Activated CD8-positive, alpha-beta memory T cell treated with anti-CD3 and anti-CD28 coated beads for 4 hours (primary cell): ENCODE results near the gene CCDC24.

Experiments
- DNase-seq, 2 donors: peaks; one replicate each; pipeline ENCODE4 v3.0.0-alpha.2; 2020; ENCODE audit warnings: low read depth in 2 of 2

CCDC24 gene

DNA sequence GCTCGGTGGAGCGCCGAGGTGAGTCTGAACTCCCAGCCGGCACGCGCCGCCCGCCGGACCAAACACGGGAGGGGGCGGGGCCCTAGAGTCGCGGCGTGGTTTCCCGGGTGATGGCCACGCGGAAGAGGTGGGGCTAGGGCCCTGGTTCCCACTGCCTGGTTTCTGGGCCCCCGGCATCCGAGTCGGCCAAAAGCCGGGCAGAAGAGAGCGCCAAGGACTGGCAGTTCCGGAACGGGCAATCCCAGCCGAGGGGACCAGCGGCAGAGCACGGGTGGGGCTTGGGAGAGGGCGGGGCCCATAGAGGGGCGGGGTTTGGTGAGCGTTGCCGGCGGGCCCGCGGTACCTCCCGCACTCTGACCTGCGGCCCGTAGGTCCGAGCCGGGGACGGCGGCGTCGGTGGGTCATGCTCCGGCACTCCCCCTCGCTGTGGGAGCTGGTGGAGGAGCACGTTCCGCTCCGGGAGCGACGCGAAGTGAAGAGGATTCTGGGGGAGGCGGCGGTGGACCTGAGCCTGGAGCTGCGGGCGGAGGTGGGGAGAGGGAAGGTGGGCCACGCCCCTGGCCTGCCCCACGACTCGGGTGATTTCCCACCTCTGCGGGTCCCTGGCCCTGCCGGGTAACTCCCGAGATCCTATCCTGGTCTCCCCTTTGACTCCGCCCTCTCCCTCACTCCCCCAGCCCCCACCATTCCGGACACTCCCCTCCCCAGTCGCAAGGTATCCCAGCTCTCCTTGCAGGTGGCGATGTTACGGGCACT is at the start of gene CCDC24:
CCDC24 (plus strand) TSS at position 124 of the 756 bp plus-strand sequence; CDS start at position 404, 280 bp downstream.
- DNase-seq = peak; percentile 38 to 59

DNA sequence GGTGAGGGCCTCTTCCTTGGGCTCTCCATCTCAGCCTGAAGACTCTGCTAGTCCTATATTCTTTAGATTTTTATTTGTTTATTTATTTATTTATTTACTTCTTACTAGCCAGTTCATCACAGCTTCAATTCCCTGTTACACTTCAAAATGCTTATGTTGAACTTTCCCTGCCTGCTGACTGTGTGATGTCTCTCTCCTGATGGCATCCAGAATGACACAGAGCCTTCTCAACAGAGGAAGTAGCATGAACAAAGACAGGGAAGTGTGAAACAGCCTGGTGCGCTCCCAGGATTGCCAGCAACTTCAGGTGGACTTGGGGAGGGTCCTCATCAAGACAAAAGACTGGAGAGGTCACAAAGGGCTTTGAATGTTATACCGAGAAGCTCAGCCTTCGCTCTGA is 49.0 kb upstream of the CCDC24 start:
- DNase-seq = no peak

DNA sequence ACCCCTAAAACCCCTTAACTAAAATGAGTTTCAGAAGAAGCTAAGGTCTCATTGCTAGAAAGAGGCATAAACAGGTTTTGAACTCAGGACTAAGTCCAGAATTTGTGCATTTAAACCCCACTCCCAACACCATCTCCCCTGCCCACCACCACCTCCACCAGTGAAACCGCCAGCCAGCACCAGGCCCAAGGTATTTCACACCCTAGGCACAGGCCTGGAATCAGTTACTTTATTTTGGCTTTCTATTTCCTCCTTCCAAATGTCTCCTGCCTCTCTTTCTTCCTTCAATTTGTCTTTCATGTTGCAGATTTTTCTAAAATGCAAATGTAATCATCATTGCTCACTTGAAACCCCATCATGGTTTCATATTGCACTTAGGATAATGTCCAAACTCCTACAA is 46.5 kb upstream of the CCDC24 start:
- no peak for DNase-seq

DNA sequence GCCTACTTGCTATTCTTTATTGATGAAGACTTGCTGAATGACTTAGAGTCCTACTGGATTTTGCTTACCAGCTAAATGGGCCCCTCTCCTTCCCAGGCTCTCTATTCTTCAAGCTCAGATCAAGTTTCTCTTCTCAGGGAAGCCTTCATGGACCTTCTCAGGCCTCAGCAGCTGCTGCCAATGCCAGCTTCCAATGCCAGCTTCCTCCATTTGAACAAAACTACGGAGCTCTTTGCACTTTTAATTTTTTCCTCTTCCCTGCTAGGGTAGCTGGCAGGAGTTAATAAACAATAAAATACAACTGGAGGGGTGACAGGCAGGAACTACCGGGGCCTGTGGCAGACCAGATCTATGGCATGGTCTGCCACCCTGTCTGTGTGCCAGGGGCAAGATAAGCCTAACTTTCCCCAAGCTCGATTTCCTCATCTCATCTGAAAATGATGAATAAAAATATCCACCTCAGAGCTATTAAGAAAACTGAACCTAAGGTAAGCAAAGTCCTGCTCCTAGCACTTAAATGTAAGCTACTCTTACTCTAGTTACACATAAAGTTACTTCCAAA is 45.6 kb upstream of the CCDC24 start:
- no peak for DNase-seq

DNA sequence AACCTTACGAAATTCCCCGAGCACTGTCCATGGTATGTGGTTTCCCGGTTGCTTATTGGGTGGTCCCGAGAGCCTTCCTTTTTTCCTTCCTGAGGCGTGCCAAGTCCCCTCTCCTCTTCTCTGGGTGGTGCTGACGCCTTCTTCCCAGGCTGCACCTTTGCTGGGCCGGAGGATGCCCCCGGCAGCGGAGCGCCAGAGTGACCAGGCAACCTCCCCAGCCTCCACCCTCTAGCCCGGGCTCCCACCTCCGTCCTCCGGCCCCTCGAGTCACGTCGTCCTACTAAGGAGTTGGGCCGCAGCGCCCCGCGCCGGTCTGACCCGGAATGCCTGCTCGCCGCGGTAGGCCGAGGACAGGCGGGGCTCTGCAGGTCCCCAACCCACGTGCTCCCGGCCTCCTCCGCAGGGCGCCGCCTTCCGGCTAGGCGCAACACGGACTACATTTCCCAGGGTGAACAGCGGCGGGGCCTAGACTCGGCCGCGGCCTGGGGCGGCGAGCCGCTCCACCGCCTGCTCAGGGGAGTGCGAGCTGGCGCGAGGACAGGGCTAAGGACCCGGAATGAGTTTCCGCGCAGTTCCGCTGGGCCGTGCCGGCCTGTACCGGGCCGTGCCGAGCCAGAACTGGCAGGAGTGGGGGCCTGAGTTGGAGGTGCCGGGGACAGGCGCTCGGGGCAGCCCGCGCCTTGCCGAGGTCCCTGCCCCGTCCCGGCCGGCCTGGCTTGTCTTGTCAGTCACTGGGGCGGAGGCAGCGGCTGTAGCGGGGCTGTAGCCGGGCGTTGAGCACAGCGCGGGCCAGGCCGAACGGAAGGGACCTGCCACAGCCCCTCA is 45.0 kb upstream of the CCDC24 start, which contains the start of gene IPO13:
IPO13 (plus strand) TSS at position 715 of the 825 bp plus-strand sequence. CDS start 651 bp downstream, outside the sequence.
- peak; percentile 89 to 90 for DNase-seq

DNA sequence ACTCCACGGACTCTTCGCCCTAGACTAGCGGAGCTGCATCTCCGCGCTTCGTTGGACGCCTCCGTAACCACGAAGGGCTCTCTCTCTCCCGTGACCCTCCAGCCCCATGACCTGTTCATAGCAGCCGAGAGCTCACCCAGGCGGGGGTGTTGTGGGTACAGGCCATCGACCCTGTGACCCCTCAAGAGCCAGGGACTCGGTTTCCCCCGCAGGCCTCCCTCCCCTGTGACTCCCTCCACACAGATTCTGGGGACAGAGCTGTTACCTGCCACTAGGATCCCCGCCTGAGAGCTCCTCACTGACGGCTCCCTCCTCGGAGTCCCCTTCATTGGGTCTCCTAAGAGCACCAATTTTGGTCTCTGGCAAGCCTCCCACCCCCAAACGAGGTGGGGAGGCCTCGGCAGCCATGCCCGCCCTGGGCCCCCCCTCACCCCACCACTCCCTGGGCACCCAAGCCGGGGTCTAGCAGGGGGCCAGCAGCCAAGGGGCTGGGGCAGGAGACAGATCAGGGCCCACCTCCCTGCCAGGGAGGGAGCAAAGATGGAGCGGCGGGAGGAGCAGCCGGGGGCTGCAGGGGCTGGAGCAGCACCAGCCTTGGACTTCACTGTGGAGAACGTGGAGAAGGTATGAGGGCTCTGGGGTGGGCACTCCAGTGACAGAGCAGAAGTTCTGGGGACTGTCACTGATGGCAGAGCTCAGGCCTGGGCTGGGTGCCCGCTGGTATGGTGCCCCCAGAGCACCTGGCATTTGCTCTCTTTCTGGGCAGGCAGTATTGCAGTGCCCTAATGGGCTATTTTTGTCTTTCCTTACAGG is 44.1 kb upstream of the CCDC24 start:
- DNase-seq = no peak

DNA sequence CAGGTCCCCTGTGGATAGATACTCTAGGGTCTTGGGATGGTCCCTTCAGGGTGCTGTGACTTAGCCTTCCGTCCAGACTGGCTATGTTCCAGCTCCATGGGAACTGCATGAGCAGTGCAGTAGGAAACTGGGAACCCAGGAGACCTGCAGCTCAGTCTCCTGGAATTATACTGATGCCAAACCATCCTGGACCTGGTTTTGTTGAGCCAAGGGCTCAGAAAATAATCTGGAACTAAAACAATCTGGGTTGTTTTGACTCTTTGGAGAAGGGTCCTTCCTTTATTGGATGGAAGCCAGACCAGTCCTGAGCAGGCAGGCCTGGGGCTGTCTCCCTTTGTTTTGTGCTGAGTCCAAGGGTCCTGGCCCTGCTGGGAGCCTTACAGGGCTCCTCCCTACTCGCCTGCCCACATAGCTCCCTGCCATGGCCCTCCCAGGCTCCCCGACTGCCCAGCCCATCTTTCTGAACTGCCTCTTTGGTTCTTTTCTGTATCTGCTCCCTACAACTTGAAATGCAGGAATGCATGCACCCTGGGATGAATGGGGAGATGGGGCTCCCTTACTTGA is 43.4 kb upstream of the CCDC24 start:
- DNase-seq = no peak

DNA sequence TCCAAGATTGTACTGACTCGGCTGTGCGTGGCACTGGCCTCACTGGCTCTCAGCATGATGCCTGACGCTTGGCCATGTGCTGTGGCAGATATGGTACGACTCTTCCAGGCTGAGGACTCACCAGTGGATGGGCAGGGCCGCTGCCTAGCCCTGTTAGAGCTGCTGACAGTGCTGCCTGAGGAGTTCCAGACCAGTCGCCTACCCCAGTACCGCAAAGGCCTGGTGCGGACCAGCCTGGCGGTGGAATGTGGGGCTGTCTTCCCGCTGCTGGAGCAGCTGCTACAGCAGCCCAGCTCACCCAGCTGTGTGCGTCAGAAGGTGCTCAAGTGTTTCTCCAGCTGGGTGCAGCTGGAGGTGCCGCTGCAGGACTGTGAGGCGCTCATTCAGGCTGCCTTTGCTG is 41.7 kb upstream of the CCDC24 start:
- DNase-seq = no peak

DNA sequence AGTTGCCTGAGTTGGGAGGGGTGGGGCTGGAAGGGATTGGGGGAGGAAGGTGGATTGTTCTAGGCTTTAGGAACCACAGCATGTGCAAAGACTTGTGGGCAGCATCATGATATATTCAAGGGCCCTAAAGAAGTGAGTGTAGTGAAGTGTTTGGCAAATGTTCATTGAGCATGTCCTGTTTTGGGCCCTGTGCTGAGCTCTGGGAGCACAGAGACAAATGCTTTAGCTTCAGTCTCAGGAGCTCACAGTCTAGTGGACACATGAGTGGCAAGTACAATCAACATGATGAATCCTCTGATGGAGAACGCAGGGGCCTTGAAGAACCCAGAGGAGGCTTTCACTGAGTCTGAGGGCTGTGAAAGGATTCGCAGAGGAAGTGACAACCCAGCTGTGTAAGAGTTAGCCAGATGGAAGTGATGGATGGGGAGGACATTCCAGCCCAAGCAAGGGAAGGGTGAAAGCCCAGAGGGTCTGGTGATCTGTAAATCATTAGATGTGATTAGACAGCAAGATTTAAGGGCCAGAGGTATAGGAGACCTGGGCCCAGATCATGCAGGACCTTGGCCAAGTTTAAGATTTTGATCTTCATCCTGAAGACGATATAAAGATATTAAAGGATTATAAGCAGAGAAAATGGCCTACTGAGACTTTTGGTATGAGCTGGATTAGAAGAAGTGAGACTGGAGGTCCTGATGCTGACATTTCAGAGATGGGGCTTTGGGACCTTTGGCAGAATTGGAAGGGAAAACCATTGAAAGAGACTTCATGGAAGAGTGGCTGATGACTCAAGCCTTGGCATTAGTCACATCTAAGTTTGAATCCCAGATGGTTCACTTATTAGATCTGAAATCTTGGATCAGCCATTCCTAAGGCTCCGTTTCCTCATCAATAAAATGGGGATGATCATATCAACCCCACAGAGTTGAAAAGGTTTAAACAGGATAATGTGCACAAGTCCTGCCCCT is 40.1 kb upstream of the CCDC24 start:
- no peak for DNase-seq

DNA sequence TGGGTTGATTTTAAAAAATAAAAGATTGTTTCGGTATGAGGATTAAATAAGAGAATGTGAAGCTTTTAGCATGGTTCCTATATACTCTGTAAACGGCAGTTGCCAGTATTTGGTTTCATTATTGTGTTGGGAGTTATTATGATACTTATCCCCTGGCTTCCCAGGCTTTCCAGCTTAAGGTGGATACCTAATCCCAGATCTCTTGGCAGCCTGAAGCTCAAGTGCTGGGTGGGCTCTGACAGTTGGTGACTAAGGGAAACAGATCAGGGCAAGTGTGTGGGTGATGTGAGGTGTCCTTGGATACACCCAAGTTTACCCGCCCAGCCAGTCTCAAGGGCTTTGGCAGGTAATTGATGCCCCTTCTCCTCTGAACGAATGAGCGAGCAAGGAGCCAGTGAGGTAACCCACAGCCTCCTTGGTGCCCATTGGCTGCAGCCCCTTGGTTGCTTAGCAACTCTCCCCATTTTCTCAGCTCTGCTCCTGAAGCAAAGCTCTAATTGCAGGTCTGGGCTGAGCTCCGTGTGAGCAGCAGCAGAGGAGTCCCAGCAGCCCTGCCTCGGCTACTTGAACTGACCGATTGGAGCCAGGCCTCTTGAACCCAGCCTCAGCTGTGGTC is 38.6 kb upstream of the CCDC24 start:
- no peak for DNase-seq

DNA sequence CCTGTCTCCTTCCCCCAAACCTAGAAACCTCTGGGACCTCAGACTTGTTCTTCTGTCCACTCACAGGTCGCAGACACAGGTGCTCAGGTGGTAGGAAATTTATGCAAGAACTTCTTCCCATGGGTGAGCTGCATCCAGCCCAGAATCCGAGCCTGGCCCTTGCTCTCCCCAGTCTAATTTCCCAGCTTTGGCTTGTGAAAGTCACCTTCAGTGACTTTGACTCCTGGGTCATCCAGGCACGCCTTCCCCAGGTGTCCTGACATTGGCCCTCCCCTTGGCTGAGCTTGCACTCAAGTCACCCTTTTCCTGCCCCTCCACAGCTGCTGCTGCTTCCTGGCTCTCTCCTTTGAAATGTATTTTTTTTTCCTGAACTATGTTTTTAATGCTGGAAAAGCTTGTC is 38.0 kb upstream of the CCDC24 start:
- DNase-seq = no peak

DNA sequence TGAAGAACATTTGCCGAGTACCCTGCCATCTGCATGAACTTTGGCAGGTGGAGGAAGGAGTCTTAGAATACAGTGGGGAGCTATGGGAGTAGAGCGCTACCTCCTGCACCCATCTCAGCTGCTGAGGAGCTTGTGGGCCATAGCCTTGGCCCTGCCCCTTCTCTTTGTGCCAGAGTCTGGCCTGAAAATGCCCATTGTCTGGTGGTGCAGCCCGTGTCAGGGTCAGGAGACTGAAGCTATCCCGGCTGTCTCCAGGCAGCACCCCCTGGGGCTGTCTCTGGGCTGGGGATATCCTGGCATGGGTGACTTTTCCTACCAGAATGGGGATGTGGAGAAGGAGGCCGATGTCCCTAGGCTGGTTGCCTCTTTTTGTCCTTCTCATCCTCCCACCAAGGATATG is 37.4 kb upstream of the CCDC24 start:
- no peak for DNase-seq

DNA sequence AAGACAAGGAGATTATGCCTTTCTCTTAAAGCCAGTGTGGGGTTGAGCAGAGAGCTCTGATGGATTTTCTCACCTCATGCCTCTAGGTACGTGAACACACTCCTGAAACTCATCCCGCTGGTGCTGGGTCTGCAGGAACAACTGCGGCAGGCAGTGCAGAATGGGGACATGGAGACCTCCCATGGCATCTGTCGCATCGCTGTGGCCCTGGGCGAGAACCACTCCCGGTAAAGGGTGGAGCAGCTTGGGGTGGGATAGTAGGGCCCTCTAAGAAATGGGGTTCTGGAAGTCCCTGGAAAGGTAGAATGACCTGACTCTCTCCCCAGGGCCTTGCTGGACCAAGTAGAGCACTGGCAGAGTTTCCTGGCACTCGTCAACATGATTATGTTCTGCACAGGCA is 35.2 kb upstream of the CCDC24 start:
- no peak for DNase-seq

DNA sequence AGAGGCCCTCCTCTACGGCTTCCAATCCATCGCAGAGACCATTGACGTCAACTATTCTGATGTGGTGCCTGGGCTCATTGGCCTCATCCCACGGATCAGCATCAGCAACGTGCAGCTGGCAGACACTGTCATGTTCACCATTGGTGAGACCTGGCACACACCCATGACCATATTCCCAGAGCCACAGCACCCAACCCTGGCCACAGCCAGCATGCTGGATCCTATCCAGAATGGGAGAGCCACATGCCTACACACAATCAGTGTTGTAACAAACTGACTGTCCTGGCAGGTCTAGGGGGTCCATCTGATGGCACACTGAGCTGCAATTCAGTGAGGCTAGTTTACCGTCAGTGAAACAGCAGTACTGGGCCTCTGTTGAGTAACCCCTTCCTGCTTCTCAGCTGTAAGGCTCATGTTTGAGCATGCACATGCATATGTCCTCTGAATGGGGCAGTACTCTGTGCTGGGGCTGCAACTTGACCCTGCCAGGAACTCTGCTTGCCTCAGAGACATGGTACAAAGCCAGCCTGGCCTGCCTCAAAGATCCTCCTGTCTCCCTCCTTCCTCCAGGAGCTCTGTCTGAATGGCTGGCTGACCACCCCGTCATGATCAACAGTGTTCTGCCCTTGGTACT is 33.9 kb upstream of the CCDC24 start:
- no peak for DNase-seq

DNA sequence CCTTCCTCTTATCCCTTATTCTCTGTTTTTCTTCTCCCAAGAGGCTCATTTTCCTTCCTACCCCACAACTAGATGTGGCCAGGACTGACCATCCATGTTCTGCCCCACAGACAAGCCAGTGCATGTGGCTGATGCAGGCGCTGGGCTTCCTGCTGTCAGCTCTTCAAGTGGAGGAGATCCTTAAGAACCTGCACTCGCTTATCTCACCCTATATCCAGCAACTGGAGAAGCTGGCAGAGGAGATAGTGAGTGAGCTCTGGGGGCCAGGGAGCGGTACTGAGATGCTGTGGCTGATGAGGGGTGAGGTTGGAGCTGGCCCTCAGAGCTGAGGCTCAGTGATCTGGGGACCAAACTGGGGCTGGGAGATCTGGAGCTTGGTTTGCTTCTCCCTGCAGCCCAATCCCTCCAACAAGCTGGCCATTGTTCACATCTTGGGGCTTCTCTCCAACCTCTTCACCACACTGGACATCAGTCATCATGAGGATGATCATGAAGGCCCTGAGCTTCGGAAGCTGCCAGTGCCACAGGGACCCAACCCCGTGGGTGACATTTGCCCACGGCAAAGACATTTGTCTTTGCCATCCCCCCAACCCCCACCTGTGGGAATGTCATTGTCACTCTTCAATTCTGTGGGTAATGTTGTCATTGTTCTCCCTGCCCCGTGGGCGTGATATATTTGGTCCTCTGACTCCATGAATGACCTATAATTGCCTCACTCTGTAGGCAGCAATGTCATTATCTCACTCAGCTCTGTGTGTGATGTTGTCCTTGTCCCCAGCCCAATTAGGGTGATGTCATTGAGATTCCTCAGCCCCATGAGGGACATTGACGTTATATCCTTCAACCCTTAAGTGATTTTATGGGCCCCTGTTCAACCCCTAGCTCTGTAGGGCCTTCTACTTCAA is 32.8 kb upstream of the CCDC24 start:
- no peak for DNase-seq

DNA sequence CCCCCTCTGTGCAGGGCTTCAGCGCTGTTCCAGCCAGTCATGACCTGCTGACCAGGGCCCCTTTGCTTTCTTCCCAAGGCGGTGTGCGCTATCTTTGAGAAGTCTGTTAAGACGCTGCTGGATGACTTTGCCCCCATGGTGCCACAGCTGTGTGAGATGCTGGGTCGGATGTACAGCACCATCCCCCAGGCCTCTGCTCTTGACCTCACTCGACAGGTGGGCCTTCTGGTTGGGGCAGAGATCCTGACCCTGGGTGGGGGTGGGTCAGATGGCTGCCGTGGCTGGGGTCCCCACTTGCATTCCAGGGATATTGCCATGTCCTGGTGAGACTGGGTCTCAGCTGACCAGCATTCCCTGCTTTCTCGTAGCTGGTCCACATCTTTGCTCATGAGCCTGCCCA is 30.6 kb upstream of the CCDC24 start:
- DNase-seq = no peak

DNA sequence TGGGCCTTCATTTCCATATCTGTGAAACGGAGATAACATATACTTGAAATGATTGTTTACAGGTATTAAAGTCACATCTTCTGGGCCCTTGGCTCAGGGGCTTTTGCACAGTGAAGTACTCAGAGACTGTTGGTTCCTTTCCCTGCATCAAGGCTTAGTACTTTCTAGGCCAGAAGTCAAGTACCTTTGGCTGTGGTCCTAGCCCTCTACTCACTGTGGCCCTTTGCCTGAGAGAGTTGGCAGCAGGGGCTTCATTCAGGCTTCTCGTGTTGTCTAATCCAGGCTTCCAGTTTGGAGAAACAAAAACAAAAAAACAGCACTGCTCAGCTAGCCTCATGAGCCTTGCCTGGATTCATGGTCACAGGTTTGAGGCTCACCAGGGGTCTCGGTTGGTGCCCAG is 29.7 kb upstream of the CCDC24 start:
- DNase-seq = no peak

DNA sequence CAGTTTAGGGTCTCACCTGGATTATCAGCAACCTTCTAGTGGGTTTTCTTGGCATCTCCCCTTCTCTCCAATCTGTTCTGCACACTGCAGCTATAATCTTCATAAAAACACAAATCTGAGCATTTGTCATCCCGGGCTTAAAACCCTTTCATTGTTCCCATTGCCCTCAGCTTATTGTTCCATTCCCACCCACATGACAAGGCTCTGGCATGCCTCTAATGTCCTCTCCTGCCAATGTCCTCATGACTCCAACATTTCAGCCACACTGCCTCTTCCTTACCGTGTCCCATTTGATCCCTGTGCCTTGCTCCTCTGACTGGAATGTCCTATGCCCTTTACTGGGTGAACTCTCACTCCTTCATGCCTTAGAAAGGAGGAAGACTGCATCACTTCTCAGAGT is 29.1 kb upstream of the CCDC24 start:
- DNase-seq = no peak
